ENCODE results near the gene RAD51.
A peak's percentile ranks its signal among the peaks of the same experiment; 100 is the strongest.

The RAD51 gene

GRCh38 chr15:40736575-40736974 is 41.6 kb downstream of the RAD51 start:
- no peak for DNase-seq (ENCODE audit: low read depth, low spot score)
- TF ChIP-seq FOXP2 (optimal IDR thresholded peaks at IDR 0.05; ENCODE audit: control extremely low read depth, extremely low read length, insufficient read depth) (no peak), EZH2 (IDR thresholded peaks at IDR 0.05) (no peak), POLR2AphosphoS5 (IDR thresholded peaks at IDR 0.05; ENCODE audit: borderline replicate concordance, low read depth, low read length) (no peak)
- Histone ChIP-seq H3K27ac (peak overlapping the region; percentile 52; the same call in 1 of the 2 replicates), H3K9ac (ENCODE audit: insufficient read length) (no peak overlapping the region), H3K4me3 (no peak overlapping the region), H3K36me3 (ENCODE audit: insufficient read depth, low read length) (peaks cover 75% of the 10 kb centered on the region), H3K9me3 (ENCODE audit: low read depth, low read length) (no peaks in the 10 kb centered on the region)

GRCh38 chr15:40737048-40737447 is 42.1 kb downstream of the RAD51 start:
- TF ChIP-seq EZH2 (IDR thresholded peaks at IDR 0.05) = no peak
- TF ChIP-seq FOXP2 (optimal IDR thresholded peaks at IDR 0.05; ENCODE audit: control extremely low read depth, extremely low read length, insufficient read depth) = no peak
- no peak for TF ChIP-seq POLR2AphosphoS5 (IDR thresholded peaks at IDR 0.05; ENCODE audit: borderline replicate concordance, low read depth, low read length)
- Histone ChIP-seq H3K4me3 (no peak overlapping the region), H3K9me3 (ENCODE audit: low read depth, low read length) (no peaks in the 10 kb centered on the region), H3K27ac (no peak overlapping the region), H3K36me3 (ENCODE audit: insufficient read depth, low read length) (peaks cover 70% of the 10 kb centered on the region), H3K9ac (ENCODE audit: insufficient read length) (no peak overlapping the region)
- no peak for DNase-seq (ENCODE audit: low read depth, low spot score)

- Histone ChIP-seq H3K36me3 (ENCODE audit: insufficient read depth, low read length) (peaks cover 75% of the 10 kb centered on the region), H3K9me3 (ENCODE audit: low read depth, low read length) (no peaks in the 10 kb centered on the region), H3K4me3 (no peak overlapping the region), H3K27ac (no peak overlapping the region), H3K9ac (ENCODE audit: insufficient read length) (no peak overlapping the region)
- TF ChIP-seq POLR2AphosphoS5 (IDR thresholded peaks at IDR 0.05; ENCODE audit: borderline replicate concordance, low read depth, low read length) (no peak), EZH2 (IDR thresholded peaks at IDR 0.05) (no peak), FOXP2 (optimal IDR thresholded peaks at IDR 0.05; ENCODE audit: control extremely low read depth, extremely low read length, insufficient read depth) (no peak)
- no peak for DNase-seq (ENCODE audit: low read depth, low spot score)
Observed at GRCh38 chr15:40739047-40739446, 44.1 kb downstream of the RAD51 start.

- Histone ChIP-seq H3K36me3 (ENCODE audit: insufficient read depth, low read length) (peaks cover 75% of the 10 kb centered on the region), H3K9me3 (ENCODE audit: low read depth, low read length) (no peaks in the 10 kb centered on the region), H3K9ac (ENCODE audit: insufficient read length) (no peak overlapping the region), H3K27ac (no peak overlapping the region), H3K4me3 (no peak overlapping the region)
- no peak for DNase-seq (ENCODE audit: low read depth, low spot score)
- TF ChIP-seq EZH2 (IDR thresholded peaks at IDR 0.05) = no peak
Observed at GRCh38 chr15:40739854-40740253, 44.9 kb downstream of the RAD51 start.

- DNase-seq (ENCODE audit: low read depth, low spot score) = no peak
- Histone ChIP-seq H3K9me3 (ENCODE audit: low read depth, low read length) (no peaks in the 10 kb centered on the region), H3K4me3 (no peak overlapping the region), H3K36me3 (ENCODE audit: insufficient read depth, low read length) (peaks cover 46% of the 10 kb centered on the region; the same call in 1 of the 2 replicates), H3K9ac (ENCODE audit: insufficient read length) (no peak overlapping the region), H3K27ac (no peak overlapping the region)
- no peak for TF ChIP-seq EZH2 (IDR thresholded peaks at IDR 0.05)
- no peak for TF ChIP-seq FOXP2 (optimal IDR thresholded peaks at IDR 0.05; ENCODE audit: control extremely low read depth, extremely low read length, insufficient read depth)
- no peak for TF ChIP-seq POLR2AphosphoS5 (IDR thresholded peaks at IDR 0.05; ENCODE audit: borderline replicate concordance, low read depth, low read length)
Observed at GRCh38 chr15:40743485-40743901, 48.5 kb downstream of the RAD51 start.

- Histone ChIP-seq H3K4me3 (no peak overlapping the region), H3K36me3 (ENCODE audit: insufficient read depth, low read length) (peaks cover 42% of the 10 kb centered on the region; the same call in 1 of the 2 replicates), H3K9me3 (ENCODE audit: low read depth, low read length) (no peaks in the 10 kb centered on the region), H3K27ac (no peak overlapping the region), H3K9ac (ENCODE audit: insufficient read length) (no peak overlapping the region)
- TF ChIP-seq POLR2AphosphoS5 (IDR thresholded peaks at IDR 0.05; ENCODE audit: borderline replicate concordance, low read depth, low read length) (no peak), FOXP2 (optimal IDR thresholded peaks at IDR 0.05; ENCODE audit: control extremely low read depth, extremely low read length, insufficient read depth) (no peak), EZH2 (IDR thresholded peaks at IDR 0.05) (no peak)
- no peak for DNase-seq (ENCODE audit: low read depth, low spot score)
Observed at GRCh38 chr15:40743921-40744814, 49.2 kb downstream of the RAD51 start.

- Histone ChIP-seq H3K9ac (ENCODE audit: insufficient read length) (no peak overlapping the region), H3K27ac (no peak overlapping the region), H3K9me3 (ENCODE audit: low read depth, low read length) (no peaks in the 10 kb centered on the region), H3K36me3 (ENCODE audit: insufficient read depth, low read length) (peaks cover 43% of the 10 kb centered on the region), H3K4me3 (no peak overlapping the region)
- TF ChIP-seq FOXP2 (optimal IDR thresholded peaks at IDR 0.05; ENCODE audit: control extremely low read depth, extremely low read length, insufficient read depth) = no peak
- TF ChIP-seq EZH2 (IDR thresholded peaks at IDR 0.05) = no peak
- no peak for TF ChIP-seq POLR2AphosphoS5 (IDR thresholded peaks at IDR 0.05; ENCODE audit: borderline replicate concordance, low read depth, low read length)
- no peak for DNase-seq (ENCODE audit: low read depth, low spot score)
Observed at GRCh38 chr15:40744815-40745152, 49.8 kb downstream of the RAD51 start.

GRCh38 chr15:40746916-40747418 is 52.0 kb downstream of the RAD51 start:
- Histone ChIP-seq H3K4me3 (peak overlapping the region; percentile 54), H3K9me3 (ENCODE audit: low read depth, low read length) (no peaks in the 10 kb centered on the region), H3K9ac (ENCODE audit: insufficient read length) (peak overlapping the region; percentile 20), H3K36me3 (ENCODE audit: insufficient read depth, low read length) (peaks cover 43% of the 10 kb centered on the region), H3K27ac (peak overlapping the region; percentile 95)
- peak; percentile 74 for DNase-seq (ENCODE audit: low read depth, low spot score)
- TF ChIP-seq EZH2 (IDR thresholded peaks at IDR 0.05) (no peak), FOXP2 (optimal IDR thresholded peaks at IDR 0.05; ENCODE audit: control extremely low read depth, extremely low read length, insufficient read depth) (no peak), POLR2AphosphoS5 (IDR thresholded peaks at IDR 0.05; ENCODE audit: borderline replicate concordance, low read depth, low read length) (no peak)
